ENCODE data around the gene OR10AD1. TPM values are rescaled to one million over a fixed set of nuclear protein-coding genes. Genes with fewer than 3 reads are reported as not detected.
"Not testable (repeated sequence)": the region's sequence is repeated elsewhere in the genome, so short reads cannot be mapped to it uniquely, and the experiment has no call there.

Gene OR10AD1
- total RNA-seq, 2 experiments from 2014 or later: not detected

DNA sequence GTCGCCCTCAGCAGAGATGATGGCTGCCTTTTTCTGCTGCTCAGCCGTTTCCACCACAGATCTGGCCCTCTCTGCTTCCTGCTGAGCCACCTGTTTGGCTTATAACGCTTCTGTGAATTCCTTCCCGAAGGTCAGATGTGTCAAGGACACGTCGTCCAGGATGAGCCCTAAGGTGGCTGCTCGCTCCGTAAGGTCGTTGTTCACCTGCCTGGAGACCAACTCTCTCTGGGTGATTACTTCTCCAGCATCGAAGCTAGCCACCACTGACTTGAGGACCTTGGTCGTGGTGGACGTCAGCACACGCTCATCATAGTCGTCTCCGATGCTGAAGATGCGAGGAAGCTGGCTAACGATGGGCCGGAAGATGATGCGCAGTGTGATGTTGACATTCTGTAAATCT is 34.1 kb downstream of the OR10AD1 start:
- DNase-seq: no peak
- Mint-ChIP-seq H3K36me3 (ENCODE audit: low read depth) (no peaks in the 10 kb centered on the region), H3K4me1 (no peaks in the 10 kb centered on the region), H3K9me3 (no peaks in the 10 kb centered on the region), H3K4me3 (no peak overlapping the region), H3K27me3 (peaks cover 9% of the 10 kb centered on the region), H3K27ac (no peak overlapping the region)
- POLR2A ChIA-PET: no interaction called here
- CTCF ChIA-PET: no interaction called here

DNA sequence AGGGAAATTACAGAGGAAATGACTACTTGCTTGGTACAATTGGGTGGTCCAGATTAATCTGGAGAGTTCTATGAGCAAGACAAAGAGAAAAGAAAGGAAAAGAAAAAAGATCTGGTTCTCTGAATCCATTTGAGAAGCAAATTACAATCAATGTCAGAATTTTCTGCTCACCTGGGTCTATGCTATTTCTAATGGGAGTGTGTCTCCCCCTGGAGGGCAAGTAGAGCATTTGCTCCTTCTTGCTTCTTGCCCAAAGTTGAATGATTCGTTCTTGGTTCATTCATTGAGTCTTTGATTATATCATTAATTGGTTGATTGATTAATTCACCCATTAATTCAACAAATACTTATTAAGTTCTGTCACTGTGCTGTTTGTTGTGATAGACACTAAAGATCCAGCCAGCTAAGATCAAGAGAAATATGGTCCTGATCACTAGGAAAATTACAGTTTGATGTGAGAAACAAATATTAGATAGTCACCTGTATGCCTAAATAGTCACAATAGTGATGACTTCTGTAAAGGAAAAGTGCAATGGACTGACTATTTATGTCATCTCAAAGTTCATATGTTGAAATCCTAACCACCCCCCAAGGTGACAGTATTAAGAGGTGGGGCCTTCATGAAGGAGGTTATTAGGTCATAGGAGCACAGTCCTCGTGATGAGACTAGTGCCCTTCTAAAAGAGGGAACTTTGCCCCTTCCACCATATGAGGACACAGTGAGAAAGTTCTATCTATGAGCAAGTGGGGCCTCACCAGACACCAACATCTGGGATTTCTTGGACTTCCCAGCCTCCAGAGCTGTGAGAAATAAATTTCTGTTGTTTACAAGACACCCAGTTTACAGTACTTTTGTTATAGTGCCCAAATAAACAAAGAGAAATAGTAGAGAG is 37.8 kb downstream of the OR10AD1 start:
- H3K27ac Mint-ChIP-seq: no peak overlapping the region

DNA sequence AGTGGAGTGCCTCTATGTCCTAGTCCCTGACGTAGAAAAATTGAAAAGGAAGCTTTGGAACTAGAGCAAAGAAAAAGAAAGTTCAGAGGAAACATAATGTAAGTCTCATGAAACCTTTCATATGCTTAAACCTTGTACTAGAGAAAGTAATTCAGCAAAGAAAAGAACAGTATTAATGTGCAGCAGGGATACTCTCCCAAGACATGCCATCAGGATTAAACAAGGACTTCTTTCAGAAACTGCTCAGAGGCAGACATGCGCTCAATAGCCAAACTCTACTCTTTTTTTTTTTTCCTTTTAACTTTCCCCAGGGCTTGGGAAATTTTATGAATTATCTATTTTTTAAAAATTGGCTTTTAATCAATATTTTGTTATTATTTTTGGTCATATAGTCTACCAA is 38.6 kb downstream of the OR10AD1 start:
- H3K27ac Mint-ChIP-seq: no peak overlapping the region

More for the DNA sequence above, 37.8 kb downstream of the OR10AD1 start:
- Mint-ChIP-seq H3K4me3 (no peak overlapping the region), H3K36me3 (ENCODE audit: low read depth) (no peaks in the 10 kb centered on the region), H3K4me1 (peaks cover 4% of the 10 kb centered on the region), H3K27me3 (peaks cover 16% of the 10 kb centered on the region), H3K9me3 (no peaks in the 10 kb centered on the region)
- ChIA-PET CTCF (interaction anchor here (0.8 to 1.2 kb wide), 4 partner anchors 9 to 32 kb away, joined by 3 to 4 read pairs (median 4); partner anchors contain the start of gene CCDC184), POLR2A (no interaction called here)
- DNase-seq: peak; percentile 78

DNA sequence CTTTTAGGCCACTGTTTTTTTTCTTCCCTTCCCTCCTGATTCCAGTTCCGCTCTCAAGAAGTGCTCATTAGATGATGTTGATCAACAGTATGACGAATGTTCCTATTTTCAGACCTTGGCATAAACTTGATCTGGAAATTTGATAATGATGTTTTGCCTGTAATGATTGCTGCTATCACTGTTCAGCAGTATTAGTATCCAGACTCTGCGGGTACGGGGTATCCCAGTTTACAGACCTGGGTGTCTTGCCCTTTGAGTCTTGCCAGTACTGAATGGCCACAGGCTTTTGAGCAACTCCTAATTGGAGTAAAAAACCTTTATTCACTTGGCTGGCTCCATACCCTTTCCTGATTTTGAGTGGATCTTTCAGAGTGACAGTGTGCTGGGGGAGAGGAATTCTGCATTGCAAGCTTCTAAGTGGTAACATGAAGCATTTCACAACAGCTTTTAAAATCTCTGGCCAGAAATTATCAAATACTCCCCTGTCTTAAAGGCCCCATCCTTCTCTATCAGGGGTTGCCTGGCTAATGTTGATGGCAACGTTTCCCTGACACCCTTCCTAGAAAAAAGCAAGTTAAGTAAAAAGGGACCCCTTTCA is 39.8 kb downstream of the OR10AD1 start:
- ChIA-PET CTCF (no interaction called here), POLR2A (no interaction called here)
- peaks cover under 1% of the 10 kb centered on the region for H3K9me3 Mint-ChIP-seq
- peaks cover 16% of the 10 kb centered on the region for H3K27me3 Mint-ChIP-seq
- no peak overlapping the region for H3K27ac Mint-ChIP-seq
- H3K4me1 Mint-ChIP-seq: peaks cover 7% of the 10 kb centered on the region
- H3K4me3 Mint-ChIP-seq: no peak overlapping the region
- no peaks in the 10 kb centered on the region for H3K36me3 Mint-ChIP-seq (ENCODE audit: low read depth)
- no peak for DNase-seq

More for the DNA sequence above, 38.6 kb downstream of the OR10AD1 start:
- H3K27me3 Mint-ChIP-seq: peaks cover 16% of the 10 kb centered on the region
- CTCF ChIA-PET: interaction anchor here (1.1 kb wide), 1 partner anchor 10 kb away, joined by 4 read pairs; no protein-coding TSS in a partner anchor
- no peak for DNase-seq
- H3K4me1 Mint-ChIP-seq: peaks cover 4% of the 10 kb centered on the region
- no peak overlapping the region for H3K4me3 Mint-ChIP-seq
- POLR2A ChIA-PET: no interaction called here
- H3K9me3 Mint-ChIP-seq: no peaks in the 10 kb centered on the region
- H3K36me3 Mint-ChIP-seq (ENCODE audit: low read depth): no peaks in the 10 kb centered on the region

DNA sequence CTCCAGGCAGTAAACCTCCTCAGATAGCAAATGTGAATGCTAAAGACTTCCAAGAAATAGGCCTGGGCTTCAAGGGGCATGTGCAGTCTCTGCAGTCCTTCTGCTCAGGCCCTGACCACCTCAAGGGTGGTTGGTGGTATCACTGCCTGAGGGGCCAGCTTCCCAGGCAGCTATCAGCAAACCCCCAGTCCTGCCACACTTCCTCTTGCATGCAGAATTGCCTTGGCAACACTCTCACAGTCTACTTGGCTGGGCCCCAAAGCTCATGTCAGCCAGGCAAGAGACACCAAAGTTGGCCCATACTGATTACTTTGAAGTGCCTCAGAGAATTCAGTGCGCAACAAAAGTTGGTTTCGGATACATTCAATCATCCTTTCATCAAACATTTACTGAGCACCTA is 42.3 kb downstream of the OR10AD1 start:
- Mint-ChIP-seq H3K36me3 (ENCODE audit: low read depth) (peaks cover 2% of the 10 kb centered on the region), H3K27me3 (peaks cover 11% of the 10 kb centered on the region), H3K4me1 (peaks cover 24% of the 10 kb centered on the region), H3K27ac (no peak overlapping the region), H3K4me3 (no peak overlapping the region), H3K9me3 (peaks cover 2% of the 10 kb centered on the region)
- no peak for DNase-seq
- ChIA-PET CTCF (interaction anchor here (1.3 kb wide), 1 partner anchor 9 kb away, joined by 3 read pairs; no protein-coding TSS in a partner anchor), POLR2A (no interaction called here)

DNA sequence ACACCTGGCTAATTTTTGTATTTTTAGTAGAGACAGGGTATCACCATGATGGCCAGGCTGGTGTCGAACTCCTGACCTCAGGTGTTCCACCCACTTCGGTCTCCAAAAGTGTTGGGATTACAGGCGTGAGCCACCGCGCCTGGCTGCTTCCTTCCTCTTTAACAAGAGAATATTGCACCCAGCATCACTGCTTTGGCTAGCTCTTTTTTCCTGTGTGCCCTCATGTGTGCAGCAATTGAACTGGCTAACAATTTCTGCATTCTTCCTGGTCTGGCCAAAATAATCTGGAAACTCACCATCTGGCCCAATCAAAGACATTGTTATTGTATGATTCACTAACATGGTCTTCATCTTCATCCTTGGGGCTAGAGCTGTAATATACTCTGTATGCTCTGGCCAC is 43.0 kb downstream of the OR10AD1 start:
- ChIA-PET POLR2A (interaction anchor here (0.6 to 0.7 kb wide), 2 partner anchors 184 to 437 kb away, joined by 3 to 5 read pairs; no protein-coding TSS in a partner anchor), CTCF (interaction anchor here (0.7 to 1.3 kb wide), 2 partner anchors 8 to 420 kb away, joined by 3 read pairs; no protein-coding TSS in a partner anchor)
- Mint-ChIP-seq H3K9me3 (peaks cover 2% of the 10 kb centered on the region), H3K27me3 (peaks cover 9% of the 10 kb centered on the region), H3K4me3 (no peak overlapping the region), H3K27ac (no peak overlapping the region), H3K36me3 (ENCODE audit: low read depth) (peaks cover 2% of the 10 kb centered on the region), H3K4me1 (peaks cover 25% of the 10 kb centered on the region)
- no peak for DNase-seq

DNA sequence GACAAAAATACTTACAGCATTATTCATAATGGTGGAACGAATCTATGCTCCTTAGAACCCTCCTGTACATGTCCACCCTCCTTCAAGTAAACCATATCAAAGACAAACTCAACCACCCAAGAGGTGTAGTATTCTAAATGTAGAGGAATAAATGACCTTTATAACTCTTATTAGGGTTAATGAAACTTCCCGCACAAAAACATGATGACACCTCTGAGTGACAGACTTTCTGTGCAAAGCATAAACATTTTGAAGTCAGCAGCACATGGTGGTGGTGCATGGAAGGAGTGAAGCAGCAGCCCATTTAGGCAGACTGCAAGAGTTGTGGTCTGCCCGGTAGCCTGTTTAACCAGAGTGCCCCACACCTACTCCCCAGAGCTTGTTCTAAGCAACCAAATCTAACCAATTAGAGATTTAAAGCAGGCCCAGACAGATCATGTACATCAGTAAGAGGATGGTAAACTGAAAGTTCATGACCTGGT is 45.2 kb downstream of the OR10AD1 start:
- Mint-ChIP-seq H3K4me3 (peak overlapping the region; percentile 96), H3K27me3 (peaks cover 1% of the 10 kb centered on the region), H3K4me1 (peaks cover 37% of the 10 kb centered on the region), H3K36me3 (ENCODE audit: low read depth) (peaks cover 13% of the 10 kb centered on the region), H3K9me3 (peaks cover 2% of the 10 kb centered on the region), H3K27ac (peak overlapping the region; percentile 97)
- DNase-seq: no peak
- ChIA-PET CTCF (interaction anchor here (0.7 to 2.0 kb wide), 13 partner anchors 12 to 416 kb away, joined by 3 to 9 read pairs (median 3); no protein-coding TSS in a partner anchor), POLR2A (interaction anchor here (0.6 to 1.8 kb wide), 2 partner anchors 10 to 53 kb away, joined by 3 to 9 read pairs; partner anchors contain the start of gene SENP1)

DNA sequence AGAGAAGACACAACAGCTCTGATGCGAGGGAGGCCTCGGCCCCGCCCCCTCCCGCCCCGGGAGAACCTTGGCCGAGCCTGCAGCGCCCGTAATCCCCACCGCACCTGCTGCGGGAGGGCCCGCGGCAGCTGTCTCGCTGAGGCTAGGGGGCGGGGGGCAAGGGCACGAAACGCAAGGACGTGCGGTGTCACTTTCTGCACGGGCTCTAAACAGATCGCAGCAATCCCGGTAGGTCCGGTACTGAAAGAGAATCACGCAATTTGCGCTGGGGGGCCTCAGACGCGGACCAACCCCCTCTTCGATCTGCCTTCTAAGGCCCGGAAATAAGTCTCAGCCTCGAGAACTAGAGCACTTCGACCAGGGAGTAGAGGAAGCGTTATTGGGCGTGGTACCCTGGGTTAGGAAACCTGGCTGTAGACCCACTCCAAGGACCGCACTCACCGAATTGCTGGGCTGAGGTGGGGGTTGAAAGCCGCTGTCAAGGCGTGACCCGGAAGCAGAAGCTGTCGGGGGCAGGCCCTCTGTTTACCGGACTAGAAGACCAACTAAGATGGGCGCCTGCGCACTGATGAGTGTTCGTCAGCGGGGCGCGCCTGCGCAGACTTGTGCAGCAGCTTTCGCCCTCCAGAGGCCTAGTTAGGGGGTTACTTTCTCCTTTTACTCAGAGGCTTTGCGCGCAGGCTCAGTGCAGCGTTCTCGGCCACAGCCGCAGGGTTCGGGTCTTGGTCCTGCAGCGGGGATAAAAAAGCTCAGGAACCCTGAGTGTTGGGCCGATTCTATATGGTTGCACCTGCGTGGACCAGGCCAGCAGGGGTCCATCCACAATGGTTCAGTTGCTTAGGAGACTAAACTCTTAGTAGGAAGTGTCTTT is 45.8 kb downstream of the OR10AD1 start, which contains the start of gene ASB8:
TSS of gene ASB8 (minus strand) at position 498 of the 871 bp plus-strand sequence. CDS start 4,019 bp downstream, outside the sequence.
- Mint-ChIP-seq H3K36me3 (ENCODE audit: low read depth) (peaks cover 14% of the 10 kb centered on the region), H3K4me1 (peaks cover 42% of the 10 kb centered on the region), H3K4me3 (peak within 1 kb of the TSS; percentile 96), H3K27me3 (no peaks in the 10 kb centered on the region), H3K9me3 (peaks cover 2% of the 10 kb centered on the region), H3K27ac (peak within 1 kb of the TSS; percentile 97)
- POLR2A ChIA-PET: interaction anchor here (0.6 to 1.8 kb wide), 2 partner anchors 9 to 52 kb away, joined by 3 to 9 read pairs; partner anchors contain the start of gene SENP1
- peak; percentile 99 for DNase-seq
- CTCF ChIA-PET: interaction anchor here (0.7 to 2.0 kb wide), 16 partner anchors 11 to 416 kb away, joined by 3 to 9 read pairs (median 4); partner anchors contain the start of gene CCDC184

DNA sequence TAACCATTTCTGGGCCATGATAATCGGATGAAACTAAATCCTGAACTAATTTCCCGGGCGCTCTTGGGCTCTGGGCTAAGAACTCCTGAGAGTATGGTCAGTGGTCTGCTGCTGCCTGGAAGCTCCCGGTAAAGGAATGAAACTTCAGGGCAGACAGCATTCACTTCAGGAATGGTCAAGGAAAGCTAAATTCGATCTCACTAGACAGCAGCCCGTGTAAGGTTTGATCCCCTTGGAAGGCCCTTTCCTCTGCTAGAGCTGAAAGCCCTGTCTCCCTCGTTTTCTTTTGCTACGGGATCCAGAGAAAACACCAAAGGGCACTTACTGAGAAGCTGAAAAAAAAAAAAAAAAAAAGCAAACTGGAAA is 46.5 kb downstream of the OR10AD1 start:
- ChIA-PET CTCF (interaction anchor here (0.9 to 2.0 kb wide), 8 partner anchors 14 to 415 kb away, joined by 3 to 9 read pairs (median 4); partner anchors contain the start of gene CCDC184), POLR2A (interaction anchor here (1.8 kb wide), 1 partner anchor 51 kb away, joined by 9 read pairs; the partner anchor contains the start of gene SENP1)
- no peak for DNase-seq
- Mint-ChIP-seq H3K4me3 (peak overlapping the region; percentile 96), H3K36me3 (ENCODE audit: low read depth) (peaks cover 18% of the 10 kb centered on the region), H3K27ac (peak overlapping the region; percentile 97), H3K9me3 (peaks cover 2% of the 10 kb centered on the region), H3K27me3 (no peaks in the 10 kb centered on the region), H3K4me1 (peaks cover 48% of the 10 kb centered on the region)

DNA sequence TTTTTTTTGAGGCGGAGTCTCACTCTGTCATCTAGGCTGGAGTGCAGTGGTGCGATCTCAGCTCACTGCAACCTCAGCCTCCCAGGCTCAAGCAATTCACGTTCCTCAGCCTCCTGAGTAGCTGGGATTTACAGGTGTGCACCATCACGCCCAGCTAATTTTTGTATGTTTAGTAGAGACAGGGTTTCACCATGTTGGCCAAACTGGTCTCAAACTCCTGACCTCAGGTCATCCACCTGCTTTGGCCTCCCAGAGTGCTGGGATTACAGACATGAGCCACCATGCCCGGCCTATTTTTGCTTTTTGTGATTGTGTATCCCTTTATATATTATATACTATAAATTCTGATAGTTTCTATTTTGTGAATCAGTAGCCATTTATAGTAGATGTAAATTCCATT is 47.3 kb downstream of the OR10AD1 start:
- Mint-ChIP-seq H3K36me3 (ENCODE audit: low read depth) (peaks cover 22% of the 10 kb centered on the region), H3K4me1 (peaks cover 45% of the 10 kb centered on the region), H3K4me3 (peak overlapping the region; percentile 96)
- H3K27me3 Mint-ChIP-seq, H3K9me3 Mint-ChIP-seq, CTCF ChIA-PET, POLR2A ChIA-PET, H3K27ac Mint-ChIP-seq, DNase-seq: not testable (repeated sequence)
